HFF-Myc (cell line): ENCODE results near the gene PCDHGA10.

Experiments used
- DNase-seq: peaks from one replicate; pipeline ENCODE4 v3.0.0-alpha.2; 2011; ENCODE audit warnings: low read depth; ENCODE audit errors: extremely low read depth
- H3K4me3 ChIP-seq: replicated peaks from 2 replicates; pipeline ENCODE4 v1.5.1; 2011; ENCODE audit warnings: low read depth, mild to moderate bottlenecking, control low read depth, low read length
- TF ChIP-seq, protein P1 (sequence below): IDR thresholded peaks from 2 replicates; pipeline ENCODE4 v1.5.1; 2012; ENCODE audit warnings: mild to moderate bottlenecking, low read depth, low read length, control low read depth; ENCODE audit errors: missing control alignments

Gene PCDHGA10

DNA sequence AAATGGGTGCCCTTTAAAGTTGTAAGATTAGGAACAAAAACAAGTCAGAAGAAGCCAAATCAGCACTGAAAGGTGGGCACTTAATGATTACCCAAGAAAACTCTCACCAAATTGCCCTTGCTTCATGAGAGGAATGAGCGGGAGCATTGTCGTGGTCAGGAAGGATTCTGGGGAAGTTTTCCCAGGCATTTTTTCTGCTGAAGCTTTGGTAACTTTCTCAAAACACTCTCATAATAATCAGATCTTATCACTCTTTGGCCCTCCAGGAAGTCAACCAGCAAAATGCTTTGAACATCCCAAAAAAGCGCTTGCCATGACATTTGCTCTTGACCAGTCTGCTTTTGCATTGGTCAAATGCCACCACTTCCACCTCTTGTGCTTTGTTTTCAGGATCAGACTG lies 52.6 kb downstream of the PCDHGA10 start:
- no peak overlapping the region for H3K4me3 ChIP-seq
- TF ChIP-seq, protein P1, sequence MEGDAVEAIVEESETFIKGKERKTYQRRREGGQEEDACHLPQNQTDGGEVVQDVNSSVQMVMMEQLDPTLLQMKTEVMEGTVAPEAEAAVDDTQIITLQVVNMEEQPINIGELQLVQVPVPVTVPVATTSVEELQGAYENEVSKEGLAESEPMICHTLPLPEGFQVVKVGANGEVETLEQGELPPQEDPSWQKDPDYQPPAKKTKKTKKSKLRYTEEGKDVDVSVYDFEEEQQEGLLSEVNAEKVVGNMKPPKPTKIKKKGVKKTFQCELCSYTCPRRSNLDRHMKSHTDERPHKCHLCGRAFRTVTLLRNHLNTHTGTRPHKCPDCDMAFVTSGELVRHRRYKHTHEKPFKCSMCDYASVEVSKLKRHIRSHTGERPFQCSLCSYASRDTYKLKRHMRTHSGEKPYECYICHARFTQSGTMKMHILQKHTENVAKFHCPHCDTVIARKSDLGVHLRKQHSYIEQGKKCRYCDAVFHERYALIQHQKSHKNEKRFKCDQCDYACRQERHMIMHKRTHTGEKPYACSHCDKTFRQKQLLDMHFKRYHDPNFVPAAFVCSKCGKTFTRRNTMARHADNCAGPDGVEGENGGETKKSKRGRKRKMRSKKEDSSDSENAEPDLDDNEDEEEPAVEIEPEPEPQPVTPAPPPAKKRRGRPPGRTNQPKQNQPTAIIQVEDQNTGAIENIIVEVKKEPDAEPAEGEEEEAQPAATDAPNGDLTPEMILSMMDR = no peak

More for the DNA sequence above, 52.6 kb downstream of the PCDHGA10 start:
- no peak for DNase-seq
